Keratinocyte (primary cell): ENCODE results near the gene KCNAB2. TPM values are rescaled to one million over a fixed set of nuclear protein-coding genes. Genes with fewer than 3 reads are reported as not detected.

ENCODE experiments used
- DNase-seq: peaks from one replicate; pipeline ENCODE4 v3.0.0-alpha.2; 2011; ENCODE audit warnings: low read depth, missing footprints, low spot score
- FAIRE-seq: peaks from 2 replicates; lab custom pipeline; 2011; peaks lifted over from hg19 to GRCh38; lab: Jason Lieb, UNC
- H2AFZ ChIP-seq: 2 replicates; pipeline ENCODE4 v1.6.0; 2012; ENCODE audit warnings: low read length, control low read depth, inconsistent platforms; ENCODE audit not compliant: control insufficient read depth
- H3K27ac ChIP-seq: 2 replicates; pipeline ENCODE4 v1.5.1; 2011; ENCODE audit warnings: low read length; ENCODE audit not compliant: control insufficient read depth, insufficient read depth
- H3K27me3 ChIP-seq: 3 replicates; pipeline ENCODE4 v1.6.0; 2011; ENCODE audit warnings: low read length; ENCODE audit not compliant: control insufficient read depth, insufficient read depth; ENCODE audit errors: extremely low read depth
- H3K36me3 ChIP-seq, 2 experiments: 2 replicates in 1 of 2; 3 replicates in 1 of 2; pipeline ENCODE4 v1.5.1; 2011; ENCODE audit warnings: low read length in 2 of 2, mild to moderate bottlenecking in 1 of 2; ENCODE audit not compliant: control insufficient read depth in 2 of 2, insufficient read depth in 2 of 2; ENCODE audit errors: extremely low read depth in 1 of 2
- H3K4me1 ChIP-seq: 3 replicates; pipeline ENCODE4 v1.5.1; 2011; ENCODE audit warnings: low read length; ENCODE audit not compliant: control insufficient read depth, insufficient read depth; ENCODE audit errors: extremely low read depth
- H3K4me2 ChIP-seq: 3 replicates; pipeline ENCODE4 v1.6.0; 2011; ENCODE audit warnings: low read depth, low read length; ENCODE audit not compliant: control insufficient read depth, insufficient read depth; ENCODE audit errors: extremely low read depth
- H3K4me3 ChIP-seq, 3 experiments: fragments of 200-600 bp in 1 of 3; sonication (generic) in 1 of 3; 2 replicates in 2 of 3; 3 replicates in 1 of 3; pipeline ENCODE4 v1.5.1; 2011 to 2016; ENCODE audit warnings: low read length in 3 of 3, mild to moderate bottlenecking in 3 of 3, control low read depth in 2 of 3, inconsistent platforms in 1 of 3, low read depth in 1 of 3, mixed read lengths in 1 of 3, mixed run types in 1 of 3, moderate library complexity in 1 of 3; ENCODE audit not compliant: control insufficient read depth in 2 of 3, insufficient read depth in 2 of 3; ENCODE audit errors: extremely low read depth in 1 of 3
- H3K79me2 ChIP-seq: 2 replicates; pipeline ENCODE4 v1.6.0; 2012; ENCODE audit warnings: low read length; ENCODE audit not compliant: control insufficient read depth, insufficient read depth
- H3K9ac ChIP-seq: 3 replicates; pipeline ENCODE4 v1.6.0; 2011; ENCODE audit warnings: low read length; ENCODE audit not compliant: control insufficient read depth, insufficient read depth; ENCODE audit errors: extremely low read depth
- H3K9me1 ChIP-seq: 3 replicates; pipeline ENCODE4 v1.6.0; 2011; ENCODE audit warnings: low read length; ENCODE audit not compliant: control insufficient read depth, insufficient read depth; ENCODE audit errors: extremely low read depth
- H3K9me3 ChIP-seq: 2 replicates; pipeline ENCODE4 v1.5.1; 2012; ENCODE audit warnings: low read depth, low read length; ENCODE audit not compliant: control insufficient read depth
- H4K20me1 ChIP-seq: 3 replicates; pipeline ENCODE4 v1.6.0; 2011; ENCODE audit warnings: low read length; ENCODE audit not compliant: control insufficient read depth, insufficient read depth; ENCODE audit errors: extremely low read depth
- CTCF ChIP-seq, 3 experiments: IDR thresholded peaks in 1 of 3; conservative IDR thresholded peaks in 1 of 3; optimal IDR thresholded peaks in 1 of 3; 2 replicates in 2 of 3; 3 replicates in 1 of 3; pipeline versions ENCODE3 to v1.5.1; 2011; ENCODE audit warnings: low read length in 3 of 3, mild to moderate bottlenecking in 3 of 3, moderate library complexity in 2 of 3, control low read depth in 1 of 3, inconsistent platforms in 1 of 3; ENCODE audit not compliant: insufficient read depth in 2 of 3; ENCODE audit errors: extremely low read depth in 1 of 3
- EZH2 ChIP-seq: IDR thresholded peaks from one replicate; pipeline ENCODE4 v1.6.1; 2012; ENCODE audit warnings: inconsistent platforms, mild to moderate bottlenecking, low read length, moderate library complexity
- dilution Hi-C: fragments of 300-500 bp; cut with MboI; formaldehyde crosslinking; loops from one replicate; pipeline ENCODE4 v1.7.0; 2020; ENCODE audit warnings: low sequenced_read_pairs; ENCODE audit not compliant: extremely low pct_ligation_motif_present
- polyA plus RNA-seq, 5 experiments: library from polyadenylated mRNA; depleted of rRNA in 3 of 5; stranded (reverse) in 3 of 5; stranded (forward) in 1 of 5; unstranded in 1 of 5; fragments of >200 nt; gene quantifications; 1 replicate in 1 of 5; 2 replicates in 3 of 5; 3 replicates in 1 of 5; pipeline versions ENCODE4 v1.2.1 to v1.2.3, GENCODE V29; 2011 to 2012; ENCODE audit warnings: missing spikeins in 2 of 5, low read depth in 1 of 5, low replicate concordance in 1 of 5

Gene KCNAB2
- polyA plus RNA-seq, 1 donor (not counting 4 experiments of a cell fraction or from before 2014, with no cell fraction given) = 1.8 TPM

- Histone ChIP-seq H3K79me2 (no peaks in the 10 kb centered on the region), H4K20me1 (no peaks in the 10 kb centered on the region), H3K9me1 (no peaks in the 10 kb centered on the region), H3K4me2 (no peak overlapping the region), H3K9me3 (no peaks in the 10 kb centered on the region), H3K36me3 (no peaks in the 10 kb centered on the region), H3K27me3 (peaks cover 12% of the 10 kb centered on the region), H3K4me1 (no peaks in the 10 kb centered on the region), H2AFZ (no peak overlapping the region), H3K4me3 (no peak overlapping the region), H3K27ac (no peak overlapping the region), H3K9ac (no peak overlapping the region)
- DNase-seq (no peak), FAIRE-seq (no peak)
- TF ChIP-seq EZH2 (no peak), CTCF (optimal IDR thresholded peaks at IDR 0.05 in 1 of 3, IDR thresholded peaks at IDR 0.05 in 1 of 3, conservative IDR thresholded peaks at IDR 0.05 in 1 of 3; ENCODE audit: extremely low read depth in 1 of 3, insufficient read depth in 2 of 3, low read length in 3 of 3) (no peak)
- dilution Hi-C loops = no loop called here
Measured at GRCh38 chr1:6121021-6121421, 75.3 kb downstream of the KCNAB2 start.

- Histone ChIP-seq H3K27ac (no peak overlapping the region), H3K79me2 (no peaks in the 10 kb centered on the region), H3K9ac (no peak overlapping the region), H4K20me1 (no peaks in the 10 kb centered on the region), H3K4me1 (no peaks in the 10 kb centered on the region), H2AFZ (no peak overlapping the region), H3K9me1 (no peaks in the 10 kb centered on the region), H3K36me3 (no peaks in the 10 kb centered on the region), H3K27me3 (peaks cover 19% of the 10 kb centered on the region), H3K4me2 (no peak overlapping the region), H3K9me3 (no peaks in the 10 kb centered on the region), H3K4me3 (no peak overlapping the region)
- dilution Hi-C loops = no loop called here
- TF ChIP-seq CTCF (optimal IDR thresholded peaks at IDR 0.05 in 1 of 3, IDR thresholded peaks at IDR 0.05 in 1 of 3, conservative IDR thresholded peaks at IDR 0.05 in 1 of 3; ENCODE audit: extremely low read depth in 1 of 3, insufficient read depth in 2 of 3, low read length in 3 of 3) (no peak), EZH2 (no peak)
- DNase-seq (no peak), FAIRE-seq (no peak)
Measured at GRCh38 chr1:6121651-6122370, 76.1 kb downstream of the KCNAB2 start.
